ENCODE results near the gene APMAP.

APMAP gene

GRCh38 chr20:24998121-24998520, 5.6 kb upstream of the APMAP start:
- TF ChIP-seq ZFX (IDR thresholded peaks at IDR 0.05; ENCODE audit: borderline replicate concordance): no peak
- no peak for TF ChIP-seq CTCF (IDR thresholded peaks at IDR 0.05)
- H3K27ac ChIP-seq: no peak overlapping the region

GRCh38 chr20:24996449-24997377, 4.2 kb upstream of the APMAP start:
- H3K27ac ChIP-seq: no peak overlapping the region
- TF ChIP-seq CTCF (IDR thresholded peaks at IDR 0.05): no peak
- TF ChIP-seq ZFX (IDR thresholded peaks at IDR 0.05; ENCODE audit: borderline replicate concordance): no peak

DNA sequence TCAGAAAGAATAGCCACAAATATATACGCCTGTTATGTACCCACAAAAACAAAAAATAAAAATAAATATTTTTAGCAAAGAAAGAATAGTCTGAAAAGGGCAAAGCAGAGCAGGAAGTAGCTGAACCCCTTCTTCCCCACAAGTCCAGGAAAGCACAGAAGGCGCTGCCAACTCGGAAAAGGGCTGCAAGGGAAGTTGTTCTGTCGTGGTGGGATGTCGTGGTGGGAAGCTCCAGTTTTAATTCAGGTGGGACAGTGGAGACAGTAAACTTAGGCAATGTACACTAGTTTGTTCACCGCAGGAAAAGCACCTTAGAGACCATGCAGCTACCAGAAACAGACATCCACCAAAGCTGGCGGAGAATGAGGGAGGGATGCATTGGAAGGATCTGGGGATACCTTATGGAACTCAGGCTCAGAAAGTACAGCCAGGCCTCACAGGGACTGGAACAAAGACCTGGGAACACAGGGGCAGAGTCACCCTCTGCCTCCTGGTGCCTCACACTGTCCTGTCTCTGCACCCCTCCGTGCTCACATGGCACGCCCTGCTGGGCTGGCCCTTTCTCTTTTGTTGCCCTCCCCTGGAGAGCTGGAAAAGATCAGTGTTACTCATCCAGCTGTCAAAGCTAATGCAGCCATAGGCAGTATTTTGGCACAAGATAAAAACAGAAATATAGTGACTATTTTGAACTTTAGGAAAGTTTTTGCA, 3.3 kb upstream of the APMAP start:
- no peak for TF ChIP-seq ZFX (IDR thresholded peaks at IDR 0.05; ENCODE audit: borderline replicate concordance)
- no peak for TF ChIP-seq CTCF (IDR thresholded peaks at IDR 0.05)
- no peak overlapping the region for H3K27ac ChIP-seq

DNA sequence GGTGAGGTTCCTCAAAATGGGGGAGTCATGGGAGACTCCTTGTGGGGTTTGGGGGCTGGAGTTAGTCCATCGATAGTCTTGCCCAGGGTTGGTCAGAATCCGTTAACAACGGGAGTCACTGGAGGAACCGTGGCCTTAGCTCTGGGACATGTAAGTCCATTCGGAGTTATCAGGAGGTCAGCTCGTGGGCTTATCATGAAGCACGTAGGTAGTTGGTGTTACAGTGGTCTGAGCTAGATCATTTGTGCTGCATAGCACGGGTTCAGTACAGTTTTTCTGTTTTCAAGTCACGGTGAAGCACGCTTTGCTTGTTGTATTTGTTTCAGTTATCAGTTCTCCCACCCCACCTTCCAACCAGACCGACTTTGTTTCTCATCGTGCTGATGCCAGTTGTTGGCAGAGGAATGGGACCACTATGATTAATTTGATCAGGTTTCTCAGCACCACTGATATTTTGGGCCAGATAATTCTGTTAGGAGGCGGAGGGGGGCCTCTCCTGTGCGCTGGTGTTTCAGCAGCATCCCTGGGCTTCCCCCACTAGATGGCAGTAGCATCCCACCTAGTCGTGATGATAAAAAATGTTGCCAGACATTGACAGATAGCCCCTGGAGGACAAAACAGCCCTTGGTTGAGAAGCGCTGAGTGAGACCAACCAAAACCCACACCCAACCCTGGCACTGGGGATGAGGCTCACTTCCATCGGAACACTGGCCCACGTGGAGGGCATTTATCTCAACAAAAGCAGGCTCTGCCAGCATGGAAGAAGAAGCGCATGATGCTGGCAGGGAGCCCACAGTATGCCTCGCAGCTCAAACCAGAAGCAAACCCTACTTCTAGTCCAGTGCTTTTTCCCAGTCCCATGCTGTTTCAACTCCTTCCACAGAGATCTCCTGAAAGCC, 2.2 kb upstream of the APMAP start:
- TF ChIP-seq ZFX (IDR thresholded peaks at IDR 0.05; ENCODE audit: borderline replicate concordance) (no peak), CTCF (IDR thresholded peaks at IDR 0.05) (peak; percentile 86)
- H3K27ac ChIP-seq: no peak overlapping the region

DNA sequence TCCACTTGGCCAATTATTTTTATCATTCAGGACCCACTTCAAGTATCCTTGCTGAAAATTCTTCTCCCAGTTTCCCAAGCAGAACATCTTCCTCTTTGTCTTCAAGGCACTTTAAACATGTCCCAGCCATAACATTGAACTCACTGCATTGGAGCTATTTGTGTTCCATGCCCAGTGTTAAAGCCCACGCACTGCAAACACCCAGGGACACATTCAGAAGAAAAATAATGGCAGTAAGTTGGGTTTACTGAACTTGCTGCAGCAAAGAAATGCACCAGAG, 1.6 kb upstream of the APMAP start:
- no peak overlapping the region for H3K27ac ChIP-seq
- no peak for TF ChIP-seq CTCF (IDR thresholded peaks at IDR 0.05)
- no peak for TF ChIP-seq ZFX (IDR thresholded peaks at IDR 0.05; ENCODE audit: borderline replicate concordance)

DNA sequence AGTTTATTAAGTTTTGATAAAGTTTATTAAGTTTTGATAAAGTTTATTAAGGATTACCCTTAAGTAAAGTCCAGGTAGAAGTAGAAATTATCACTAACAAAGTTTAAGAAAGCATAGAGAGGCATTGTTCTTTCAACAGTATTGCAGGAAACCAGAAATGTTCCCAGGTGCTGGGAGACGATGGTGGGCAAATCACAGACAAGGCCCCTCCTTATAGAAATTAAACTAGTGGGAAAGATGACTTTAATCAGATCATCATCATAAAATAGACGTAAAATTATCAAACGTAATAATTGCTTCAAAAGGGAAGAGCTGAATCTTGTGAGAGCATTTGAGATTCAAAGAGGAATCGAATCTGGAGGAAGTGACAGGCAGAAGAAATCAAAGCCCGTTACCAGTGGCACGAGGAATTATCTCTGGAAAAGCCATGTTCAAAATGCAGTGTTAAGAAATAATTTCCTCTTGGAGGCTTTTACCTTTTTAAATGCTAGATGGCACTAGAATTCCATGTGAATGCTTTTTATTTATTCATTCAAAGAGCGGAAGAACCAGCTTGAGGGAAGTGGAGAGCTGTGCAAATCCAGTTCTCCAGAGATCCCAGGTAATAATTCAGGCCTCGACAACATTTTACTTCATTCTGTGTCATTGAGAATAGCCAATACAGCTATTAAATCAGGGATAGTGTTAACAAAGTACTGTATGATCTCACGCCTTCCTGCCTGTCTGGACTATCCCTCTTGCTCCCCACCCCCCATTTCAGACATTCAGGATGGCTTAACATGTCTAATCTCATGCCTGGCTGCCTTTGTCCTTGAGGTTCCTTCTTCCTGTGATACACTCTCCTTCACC, 1.0 kb upstream of the APMAP start:
- peak overlapping the region; percentile 54 for H3K27ac ChIP-seq
- peak; percentile 44 for TF ChIP-seq CTCF (IDR thresholded peaks at IDR 0.05)
- TF ChIP-seq ZFX (IDR thresholded peaks at IDR 0.05; ENCODE audit: borderline replicate concordance): no peak

Data from 22Rv1 (cell line).